DND-41 (cell line): ENCODE measurements around the gene ZFAND6.

Experiments
- ATAC-seq: fragments of 200-7000 bp; cut with Tn5 transposase; 3 replicates; pipeline ENCODE4 v1.9.1; 2021; ENCODE audit warnings: low read depth; ENCODE audit not compliant: insufficient read depth
- DNase-seq: peaks from one replicate; pipeline ENCODE4 v3.0.0-alpha.2; 2020
- H2AFZ ChIP-seq: 2 replicates; pipeline ENCODE4 v1.6.0; 2012; ENCODE audit warnings: low read depth, low read length
- H3K27ac ChIP-seq: 2 replicates; pipeline ENCODE4 v1.5.1; 2012; ENCODE audit warnings: low read length, inconsistent platforms
- H3K27me3 ChIP-seq: fragments of 200-600 bp; sonication (generic); 2 replicates; pipeline ENCODE4 v1.6.0; 2012; ENCODE audit warnings: low read length, mild to moderate bottlenecking, inconsistent platforms; ENCODE audit not compliant: insufficient read depth, poor library complexity
- H3K36me3 ChIP-seq: 2 replicates; pipeline ENCODE4 v1.5.1; 2012; ENCODE audit warnings: low read length, inconsistent platforms; ENCODE audit not compliant: insufficient read depth
- H3K4me1 ChIP-seq: 2 replicates; pipeline ENCODE4 v1.5.1; 2012; ENCODE audit warnings: mild to moderate bottlenecking, low read length; ENCODE audit not compliant: insufficient read depth
- H3K4me2 ChIP-seq: 2 replicates; pipeline ENCODE4 v1.6.0; 2012; ENCODE audit warnings: mild to moderate bottlenecking, moderate library complexity, low read length, inconsistent platforms; ENCODE audit not compliant: insufficient read depth
- H3K4me3 ChIP-seq, 2 experiments: fragments of 200-600 bp in 1 of 2; shearing (Covaris generic) in 1 of 2; 2 replicates each; pipeline ENCODE4 v1.5.1; 2012 to 2016; ENCODE audit warnings: inconsistent platforms in 2 of 2, low read length in 2 of 2, mild to moderate bottlenecking in 2 of 2, low read depth in 1 of 2, moderate library complexity in 1 of 2
- H3K79me2 ChIP-seq: 2 replicates; pipeline ENCODE4 v1.6.0; 2012; ENCODE audit warnings: low read length, inconsistent platforms; ENCODE audit not compliant: insufficient read depth
- H3K9ac ChIP-seq: 2 replicates; pipeline ENCODE4 v1.6.0; 2012; ENCODE audit warnings: low read depth, mild to moderate bottlenecking, inconsistent platforms, low read length, moderate library complexity
- H3K9me3 ChIP-seq: 2 replicates; pipeline ENCODE4 v1.5.1; 2012; ENCODE audit warnings: low read length, moderate library complexity, mild to moderate bottlenecking, inconsistent platforms; ENCODE audit not compliant: insufficient read depth, severe bottlenecking
- H4K20me1 ChIP-seq: 2 replicates; pipeline ENCODE4 v1.6.0; 2012; ENCODE audit warnings: low read length; ENCODE audit not compliant: insufficient read depth
- EZH2 ChIP-seq: IDR thresholded peaks from 3 replicates; pipeline ENCODE4 v1.6.1; 2012; ENCODE audit warnings: borderline replicate concordance, low read depth, mild to moderate bottlenecking, moderate library complexity, low read length, inconsistent platforms; ENCODE audit not compliant: severe bottlenecking
- TF ChIP-seq, protein P1 (sequence below): IDR thresholded peaks from 2 replicates; pipeline ENCODE4 v1.5.1; 2012; ENCODE audit warnings: borderline replicate concordance, low read length, moderate library complexity, mild to moderate bottlenecking; ENCODE audit not compliant: poor library complexity, severe bottlenecking; ENCODE audit errors: extremely low read depth

The ZFAND6 gene

DNA sequence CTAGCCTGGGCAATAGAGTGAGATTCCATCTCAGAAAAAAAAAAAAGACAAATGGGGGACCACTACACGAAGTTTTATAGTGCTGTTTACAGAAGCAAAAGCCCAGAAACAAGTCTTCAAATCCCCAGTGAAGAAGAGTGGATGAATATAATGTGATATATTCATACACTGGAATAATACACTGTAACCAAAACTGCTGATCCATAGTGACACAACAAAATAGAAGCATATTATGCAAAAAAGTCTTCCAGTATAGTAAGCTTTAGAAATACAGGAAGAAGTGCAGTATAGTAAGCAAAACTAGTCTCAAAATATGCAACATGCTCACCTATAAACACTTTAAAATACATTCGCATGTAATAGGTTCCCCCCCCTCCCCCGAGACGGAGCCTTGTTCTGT is 81.4 kb downstream of the ZFAND6 start:
- TF ChIP-seq, protein P1, sequence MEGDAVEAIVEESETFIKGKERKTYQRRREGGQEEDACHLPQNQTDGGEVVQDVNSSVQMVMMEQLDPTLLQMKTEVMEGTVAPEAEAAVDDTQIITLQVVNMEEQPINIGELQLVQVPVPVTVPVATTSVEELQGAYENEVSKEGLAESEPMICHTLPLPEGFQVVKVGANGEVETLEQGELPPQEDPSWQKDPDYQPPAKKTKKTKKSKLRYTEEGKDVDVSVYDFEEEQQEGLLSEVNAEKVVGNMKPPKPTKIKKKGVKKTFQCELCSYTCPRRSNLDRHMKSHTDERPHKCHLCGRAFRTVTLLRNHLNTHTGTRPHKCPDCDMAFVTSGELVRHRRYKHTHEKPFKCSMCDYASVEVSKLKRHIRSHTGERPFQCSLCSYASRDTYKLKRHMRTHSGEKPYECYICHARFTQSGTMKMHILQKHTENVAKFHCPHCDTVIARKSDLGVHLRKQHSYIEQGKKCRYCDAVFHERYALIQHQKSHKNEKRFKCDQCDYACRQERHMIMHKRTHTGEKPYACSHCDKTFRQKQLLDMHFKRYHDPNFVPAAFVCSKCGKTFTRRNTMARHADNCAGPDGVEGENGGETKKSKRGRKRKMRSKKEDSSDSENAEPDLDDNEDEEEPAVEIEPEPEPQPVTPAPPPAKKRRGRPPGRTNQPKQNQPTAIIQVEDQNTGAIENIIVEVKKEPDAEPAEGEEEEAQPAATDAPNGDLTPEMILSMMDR: no peak
- H3K27me3 ChIP-seq: no peaks in the 10 kb centered on the region
- no peaks in the 10 kb centered on the region for H3K9me3 ChIP-seq
- no peak overlapping the region for H3K27ac ChIP-seq
- 0 out of 2 replicates have a peak, but pooled peaks cover 4% of the 10 kb centered on the region for H3K36me3 ChIP-seq
- no peak overlapping the region for H3K4me3 ChIP-seq
- H2AFZ ChIP-seq: no peak overlapping the region
- H3K4me2 ChIP-seq: no peak overlapping the region
- no peaks in the 10 kb centered on the region for H3K4me1 ChIP-seq
- no peak for DNase-seq
- no peaks in the 10 kb centered on the region for H4K20me1 ChIP-seq
- no peaks in the 10 kb centered on the region for H3K79me2 ChIP-seq
- H3K9ac ChIP-seq: no peak overlapping the region
- no peak for ATAC-seq

DNA sequence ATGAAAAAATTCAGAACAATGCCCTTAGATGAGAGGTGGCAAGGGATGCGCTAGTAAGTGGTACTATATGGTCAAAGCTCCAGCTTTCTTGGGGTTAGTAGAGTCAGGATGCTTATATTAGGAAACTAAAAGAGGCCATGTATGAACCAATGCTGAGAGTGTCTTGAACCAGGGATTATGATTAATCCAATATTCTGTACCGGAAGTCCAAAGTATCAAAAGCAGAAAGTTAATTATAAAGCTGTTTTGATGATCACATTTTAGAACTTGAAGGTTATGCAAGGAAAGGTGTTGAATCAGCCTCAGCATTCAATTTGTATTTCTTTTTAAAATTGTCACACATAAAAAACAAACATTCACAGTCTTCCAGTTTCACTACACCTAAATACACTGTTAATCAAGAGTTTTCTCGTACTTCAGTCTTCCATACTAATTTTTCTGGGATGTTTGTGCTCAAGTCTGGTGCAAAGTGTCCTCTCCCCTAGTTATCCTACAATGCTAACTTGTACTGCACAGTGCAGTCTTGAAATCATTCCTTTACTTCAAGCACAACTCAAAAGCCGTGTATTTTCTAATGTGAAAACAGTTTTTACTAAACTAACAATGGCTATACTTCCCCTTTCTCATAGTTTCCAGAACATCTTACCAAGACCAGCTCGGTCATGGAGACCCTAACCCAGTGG is 82.6 kb downstream of the ZFAND6 start:
- TF ChIP-seq EZH2: no peak
- TF ChIP-seq, protein P1: no peak
- no peaks in the 10 kb centered on the region for H3K79me2 ChIP-seq
- no peak overlapping the region for H3K4me2 ChIP-seq
- H3K4me3 ChIP-seq: no peak overlapping the region
- no peak overlapping the region for H3K27ac ChIP-seq
- H3K36me3 ChIP-seq: 0 out of 2 replicates have a peak, but pooled peaks cover 3% of the 10 kb centered on the region
- H3K9ac ChIP-seq: no peak overlapping the region
- no peak for ATAC-seq
- H3K27me3 ChIP-seq: no peaks in the 10 kb centered on the region
- H3K9me3 ChIP-seq: no peaks in the 10 kb centered on the region
- H3K4me1 ChIP-seq: no peaks in the 10 kb centered on the region
- no peak for DNase-seq
- H2AFZ ChIP-seq: no peak overlapping the region
- no peaks in the 10 kb centered on the region for H4K20me1 ChIP-seq

DNA sequence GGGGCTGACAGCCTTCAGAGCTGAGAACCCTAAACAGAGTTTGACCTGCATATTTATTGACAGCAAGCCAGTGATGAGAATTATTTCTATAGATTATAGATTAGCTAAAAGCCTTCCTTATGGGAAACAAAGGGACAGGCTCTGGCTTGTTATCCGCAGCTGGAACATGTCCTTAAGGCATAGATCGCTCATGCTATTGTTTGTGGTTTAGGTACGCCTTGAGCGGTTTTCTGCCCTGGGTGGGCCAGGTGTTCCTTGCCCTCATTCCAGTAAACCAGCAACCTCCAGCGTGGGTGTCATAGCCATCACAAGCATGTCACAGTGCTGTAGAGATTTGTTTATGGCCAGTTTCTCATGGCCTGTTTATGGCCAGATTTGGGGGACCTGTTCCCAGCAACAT is 83.2 kb downstream of the ZFAND6 start:
- TF ChIP-seq EZH2: no peak
- TF ChIP-seq, protein P1: no peak
- Histone ChIP-seq H3K36me3 (no peaks in the 10 kb centered on the region), H3K4me2 (no peak overlapping the region), H3K4me1 (no peaks in the 10 kb centered on the region), H2AFZ (no peak overlapping the region), H3K9ac (no peak overlapping the region), H3K27me3 (no peaks in the 10 kb centered on the region), H3K79me2 (no peaks in the 10 kb centered on the region), H3K9me3 (no peaks in the 10 kb centered on the region), H3K4me3 (no peak overlapping the region), H3K27ac (no peak overlapping the region), H4K20me1 (no peaks in the 10 kb centered on the region)
- DNase-seq (no peak), ATAC-seq (no peak)
